Lower leg skin (tissue), 4 donors: ENCODE data around the gene A4GALT. TPM values are rescaled to one million over a fixed set of nuclear protein-coding genes. Genes with fewer than 3 reads are reported as not detected.
"Not testable (repeated sequence)": the region's sequence is repeated elsewhere in the genome, so short reads cannot be mapped to it uniquely, and the experiment has no call there.

Experiments
- DNase-seq, 2 donors: peaks; one replicate each; pipeline ENCODE4 v3.0.0-alpha.2; 2019; ENCODE audit warnings: low spot score in 2 of 2
- H3K4me3 ChIP-seq: fragments of 200-600 bp; sonication (generic); 2 replicates; pipeline ENCODE4 v1.5.1; 2017; ENCODE audit warnings: mild to moderate bottlenecking, low read depth; ENCODE audit not compliant: poor library complexity, severe bottlenecking
- POLR2A ChIP-seq, 2 donors: fragments of 450-650 bp; IDR thresholded peaks; one replicate each; pipeline ENCODE4 v1.6.1; 2016 to 2017; ENCODE audit warnings: antibody characterized with exemption in 2 of 2, mild to moderate bottlenecking in 1 of 2, moderate library complexity in 1 of 2
- WGBS, 2 donors: methylation state at CpG; one replicate each; pipeline ENCODE4 v1.1.5; 2018; 5-methylcytosine and 5-hydroxymethylcytosine counted together
- intact Hi-C: fragments of 100-400 bp; cut with DNase I; formaldehyde crosslinking; loops from one replicate; pipeline ENCODE4 v1.15.0; 2023; ENCODE audit warnings: low total_unique reads
- total RNA-seq, 4 donors: library from RNA; depleted of rRNA; stranded (reverse); fragments of >200 nt; gene quantifications; one replicate each; pipeline ENCODE4 v1.1.0, GENCODE V29; 2016
- TF ChIP-seq, protein P1 (sequence below), 3 donors: fragments of 450-650 bp; IDR thresholded peaks; one replicate each; pipeline ENCODE4 v1.5.1; 2016; ENCODE audit warnings: antibody characterized with exemption in 3 of 3, mild to moderate bottlenecking in 3 of 3, moderate library complexity in 2 of 3

Gene A4GALT
- total RNA-seq, 4 donors from 2014 or later = 4.5 to 20.1 (median 10.9) TPM

DNA sequence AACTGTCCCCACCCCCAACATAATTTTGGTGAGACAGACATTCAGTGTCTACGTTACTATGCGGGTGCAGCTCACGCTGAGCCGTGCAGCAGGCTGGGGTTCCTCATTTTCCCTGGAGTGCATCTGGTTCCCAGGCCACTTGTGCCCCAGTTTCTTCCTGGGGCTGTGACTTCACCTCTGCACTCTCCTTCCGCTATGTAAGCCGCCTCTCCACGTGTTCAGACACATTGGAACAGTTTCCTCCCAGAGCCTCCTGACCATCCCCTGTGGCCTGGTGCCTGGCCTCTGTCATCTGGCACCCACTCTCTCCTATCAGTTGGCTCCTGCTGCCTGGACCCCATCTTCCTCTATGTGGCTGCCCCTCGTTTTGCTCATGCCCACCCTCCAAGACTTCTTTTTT is 46.2 kb upstream of the A4GALT start:
- H3K4me3 ChIP-seq = no peak overlapping the region
- no peak for DNase-seq
- TF ChIP-seq, protein P1, sequence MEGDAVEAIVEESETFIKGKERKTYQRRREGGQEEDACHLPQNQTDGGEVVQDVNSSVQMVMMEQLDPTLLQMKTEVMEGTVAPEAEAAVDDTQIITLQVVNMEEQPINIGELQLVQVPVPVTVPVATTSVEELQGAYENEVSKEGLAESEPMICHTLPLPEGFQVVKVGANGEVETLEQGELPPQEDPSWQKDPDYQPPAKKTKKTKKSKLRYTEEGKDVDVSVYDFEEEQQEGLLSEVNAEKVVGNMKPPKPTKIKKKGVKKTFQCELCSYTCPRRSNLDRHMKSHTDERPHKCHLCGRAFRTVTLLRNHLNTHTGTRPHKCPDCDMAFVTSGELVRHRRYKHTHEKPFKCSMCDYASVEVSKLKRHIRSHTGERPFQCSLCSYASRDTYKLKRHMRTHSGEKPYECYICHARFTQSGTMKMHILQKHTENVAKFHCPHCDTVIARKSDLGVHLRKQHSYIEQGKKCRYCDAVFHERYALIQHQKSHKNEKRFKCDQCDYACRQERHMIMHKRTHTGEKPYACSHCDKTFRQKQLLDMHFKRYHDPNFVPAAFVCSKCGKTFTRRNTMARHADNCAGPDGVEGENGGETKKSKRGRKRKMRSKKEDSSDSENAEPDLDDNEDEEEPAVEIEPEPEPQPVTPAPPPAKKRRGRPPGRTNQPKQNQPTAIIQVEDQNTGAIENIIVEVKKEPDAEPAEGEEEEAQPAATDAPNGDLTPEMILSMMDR (IDR thresholded peaks at IDR 0.05) = no peak
- no peak for TF ChIP-seq POLR2A (IDR thresholded peaks at IDR 0.05)
- intact Hi-C loops = no loop called here
- 61 to 64% methylated on average over 8 of the region's 8 CpGs for WGBS, 2 donors

DNA sequence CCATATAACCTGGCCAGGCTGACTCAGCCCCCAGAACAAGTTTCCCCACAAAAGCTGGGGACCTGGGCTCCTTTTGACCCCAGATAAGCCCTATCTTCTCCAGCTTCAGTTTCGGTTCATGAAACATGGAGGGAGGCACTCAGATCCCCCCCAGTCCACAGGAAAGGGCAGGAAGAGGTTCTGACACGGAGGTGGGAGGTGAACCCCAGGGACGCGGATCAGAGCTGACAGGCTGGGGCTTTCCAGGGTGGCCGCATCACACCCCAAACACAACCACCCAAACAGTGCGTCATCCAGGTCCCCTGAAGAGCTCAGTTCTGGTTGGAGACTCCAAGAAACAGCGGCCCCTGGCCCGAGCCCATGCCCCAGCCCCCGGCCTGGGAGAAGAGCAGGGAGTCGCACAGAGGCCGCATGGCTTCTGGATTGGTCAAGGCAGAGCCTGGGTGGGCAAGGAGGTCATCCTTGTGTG is 44.3 kb upstream of the A4GALT start:
- H3K4me3 ChIP-seq = no peak overlapping the region
- no peak for TF ChIP-seq POLR2A (IDR thresholded peaks at IDR 0.05)
- TF ChIP-seq, protein P1 (IDR thresholded peaks at IDR 0.05) = no peak
- 81 to 90% methylated on average over 11 of the region's 11 CpGs for WGBS, 2 donors
- no peak for DNase-seq
- intact Hi-C loops = no loop called here

- intact Hi-C loops = no loop called here
- DNase-seq = no peak
- TF ChIP-seq POLR2A (IDR thresholded peaks at IDR 0.05) = no peak
- TF ChIP-seq, protein P1 (IDR thresholded peaks at IDR 0.05) = no peak
- 87 to 89% methylated on average over 13 of the region's 13 CpGs for WGBS, 2 donors
- no peak overlapping the region for H3K4me3 ChIP-seq
Measured at GRCh38 chr22:42763965-42764480, 43.4 kb upstream of the A4GALT start.

- no peak for DNase-seq
- 62 to 83% methylated on average over 16 to 18 of the region's 18 CpGs for WGBS, 2 donors
Measured at GRCh38 chr22:42760806-42761565, 40.3 kb upstream of the A4GALT start.

DNA sequence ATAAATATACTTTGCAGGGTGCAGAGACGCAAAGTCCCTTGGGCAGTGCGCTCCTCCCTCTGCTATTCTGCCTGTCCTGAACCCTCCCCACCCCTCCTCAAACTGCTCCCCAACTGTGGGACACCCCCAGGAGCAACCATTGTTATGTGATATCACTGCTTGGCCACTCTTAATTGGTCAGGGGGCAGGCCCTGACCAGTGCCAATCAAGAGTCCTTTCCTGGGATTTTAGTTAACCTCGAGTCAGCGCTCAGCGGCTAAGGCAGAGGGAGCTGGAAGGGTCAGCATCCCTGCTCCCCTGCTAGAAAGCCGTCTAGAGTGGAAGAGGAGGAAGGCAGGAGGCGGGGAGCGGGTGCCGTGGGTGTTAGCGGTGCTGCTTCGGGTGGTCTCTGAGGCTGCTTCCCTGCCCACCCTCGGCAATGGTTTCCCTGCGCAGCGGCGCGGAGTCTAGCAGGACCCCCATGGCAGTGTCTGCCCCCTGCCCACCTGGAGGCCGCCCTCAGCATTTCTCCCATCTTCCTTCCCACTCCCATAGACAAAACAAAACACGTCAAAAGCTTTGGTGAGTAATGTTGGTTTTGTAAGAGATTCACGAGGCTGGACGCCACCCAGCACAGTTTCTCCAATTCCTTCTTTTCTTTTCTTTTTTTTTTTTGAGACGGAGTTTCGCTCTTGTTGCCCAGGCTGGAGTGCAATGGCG is 38.4 kb upstream of the A4GALT start:
- no peak for TF ChIP-seq POLR2A (IDR thresholded peaks at IDR 0.05)
- TF ChIP-seq, protein P1 (IDR thresholded peaks at IDR 0.05) = no peak
- DNase-seq = no peak
- no peak overlapping the region for H3K4me3 ChIP-seq
- intact Hi-C loops = no loop called here
- 90% methylated on average over 23 of the region's 23 CpGs for WGBS, 2 donors

More at GRCh38 chr22:42760806-42761565, 40.3 kb upstream of the A4GALT start:
- no peak for TF ChIP-seq POLR2A (IDR thresholded peaks at IDR 0.05)
- TF ChIP-seq, protein P1 (IDR thresholded peaks at IDR 0.05) = no peak
- no peak overlapping the region for H3K4me3 ChIP-seq
- intact Hi-C loops = no loop called here

DNA sequence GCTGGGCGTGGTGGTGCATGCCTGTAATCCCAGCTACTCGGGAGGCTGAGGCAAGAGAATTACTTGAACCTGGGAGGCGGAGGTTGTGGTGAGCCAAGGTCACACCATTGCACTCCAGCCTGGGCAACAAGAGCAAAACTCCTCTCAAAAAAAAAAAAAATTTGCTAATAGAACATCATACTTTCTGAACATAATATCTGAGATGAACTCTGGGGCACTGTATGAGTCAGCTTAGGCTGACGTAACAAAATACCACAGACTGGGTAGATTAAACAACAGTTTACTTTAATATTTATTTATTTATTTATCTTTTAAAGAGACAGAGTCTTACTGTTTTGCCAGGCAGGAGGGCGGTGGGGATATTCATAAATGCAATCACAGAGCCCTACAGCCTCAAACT is 34.9 kb upstream of the A4GALT start:
- H3K4me3 ChIP-seq, intact Hi-C loops, DNase-seq: not testable (repeated sequence)
- 59 to 75% methylated on average over 5 of the region's 5 CpGs for WGBS, 2 donors

GRCh38 chr22:42755121-42755520 is 34.5 kb upstream of the A4GALT start:
- DNase-seq, intact Hi-C loops, H3K4me3 ChIP-seq: not testable (repeated sequence)
- WGBS, 2 donors = 82 to 90% methylated on average over 15 to 16 of the region's 16 CpGs
